ENCODE results near the gene SFI1.

SFI1 gene

DNA sequence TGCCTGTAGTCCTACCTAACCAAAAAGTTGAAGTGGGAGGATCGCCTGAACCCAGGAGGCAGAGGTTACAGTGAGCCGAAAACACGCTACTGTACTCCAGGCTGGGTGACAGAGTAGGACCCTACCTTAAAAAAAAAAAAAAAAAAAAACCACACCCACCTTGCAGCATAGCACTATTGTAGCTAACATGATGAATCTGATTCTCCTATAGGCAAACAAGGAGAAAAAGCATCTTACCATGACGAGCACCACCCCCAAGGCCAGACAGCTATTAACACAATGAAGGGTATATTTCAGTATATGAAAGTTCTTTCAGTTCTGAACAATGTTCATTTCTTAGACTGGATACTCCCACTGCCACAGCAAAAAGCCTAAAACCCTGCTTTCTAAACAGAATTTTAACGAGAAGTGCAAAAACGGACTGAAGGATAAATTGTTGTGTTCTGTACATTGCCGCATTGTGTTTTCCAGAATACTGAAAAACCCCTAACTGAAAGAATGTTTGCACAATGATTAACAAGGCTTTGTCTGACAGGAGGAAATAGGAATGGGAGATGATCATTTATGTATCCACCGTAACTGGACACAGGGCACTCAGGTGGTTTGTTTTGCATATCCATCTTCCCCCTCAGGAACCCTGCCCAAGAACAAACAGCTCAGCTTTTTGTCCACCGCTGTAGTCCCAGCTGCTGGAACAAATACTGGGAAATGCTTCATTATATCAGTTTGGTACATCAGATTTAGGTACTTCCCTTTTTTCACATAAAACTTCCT lies 156.8 kb downstream of the SFI1 start:
- CTCF ChIA-PET = interaction anchor here (0.9 to 2.0 kb wide), 3 partner anchors 9 to 318 kb away, joined by 4 to 8 read pairs (median 5); partner anchors contain the start of gene PISD
- TF ChIP-seq ZNF354C (tag by site-specific recombination; IDR thresholded peaks at IDR 0.05; ENCODE audit: borderline replicate concordance, low read depth) (no peak), KLF9 (tag by site-specific recombination; IDR thresholded peaks at IDR 0.05; ENCODE audit: low read depth) (0 out of 2 replicates have a peak, but pooled peaks have one; percentile 4)
- Histone ChIP-seq H3K27ac (ENCODE audit: extremely low read depth, low read depth, low read length) (no peak overlapping the region), H3K4me1 (ENCODE audit: control insufficient read depth, insufficient read depth, low read length) (no peaks in the 10 kb centered on the region), H3K4me3 (ENCODE audit: low read depth, low read length) (no peak overlapping the region), H3K36me3 (ENCODE audit: control insufficient read depth in 2 of 2, insufficient read depth in 1 of 2, low read length in 2 of 2) (peaks cover 6 to 16% of the 10 kb centered on the region in 2 experiments; a peak in 2 of 3 replicates), H3K9me3 (ENCODE audit: control insufficient read depth, insufficient read depth, low read depth, low read length) (no peaks in the 10 kb centered on the region)
- POLR2A ChIA-PET = interaction anchor here (2.3 kb wide), 1 partner anchor 9 kb away, joined by 7 read pairs; the partner anchor contains the start of gene PISD

DNA sequence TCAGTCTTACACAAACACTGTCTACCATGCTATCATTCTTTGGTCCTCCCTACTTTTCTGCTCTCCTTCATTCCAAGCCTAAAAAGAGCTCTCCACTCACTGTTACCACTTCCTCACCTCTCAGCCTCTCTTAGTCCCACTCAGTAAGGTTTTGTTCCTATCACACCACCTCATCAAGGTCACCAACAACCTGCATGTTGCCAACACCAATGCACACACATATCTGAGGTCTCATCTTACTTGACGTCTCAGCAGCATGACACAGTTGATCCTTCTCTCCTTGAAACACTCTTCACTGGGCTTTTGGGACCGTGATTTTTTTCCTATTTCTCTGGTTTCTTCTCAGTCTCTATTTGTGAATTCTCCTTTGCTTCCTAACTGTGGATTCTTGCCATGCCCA lies 157.6 kb downstream of the SFI1 start:
- H3K27ac ChIP-seq (ENCODE audit: extremely low read depth, low read depth, low read length) = no peak overlapping the region
- H3K9me3 ChIP-seq (ENCODE audit: control insufficient read depth, insufficient read depth, low read depth, low read length) = no peaks in the 10 kb centered on the region
- POLR2A ChIA-PET = interaction anchor here (2.3 kb wide), 1 partner anchor 8 kb away, joined by 7 read pairs; the partner anchor contains the start of gene PISD
- no peak overlapping the region for H3K4me3 ChIP-seq (ENCODE audit: low read depth, low read length)
- TF ChIP-seq ZNF341 (tag by site-specific recombination; IDR thresholded peaks at IDR 0.05; ENCODE audit: low read depth) (no peak), ZNF701 (tag by site-specific recombination; IDR thresholded peaks at IDR 0.05) (no peak), GLIS1 (tag by site-specific recombination; IDR thresholded peaks at IDR 0.05) (no peak), OVOL3 (tag by site-specific recombination; IDR thresholded peaks at IDR 0.05) (no peak), FEZF1 (tag by site-specific recombination; IDR thresholded peaks at IDR 0.05) (no peak), ZNF571 (tag by site-specific recombination; IDR thresholded peaks at IDR 0.05) (no peak), ZNF548 (tag by site-specific recombination; IDR thresholded peaks at IDR 0.05) (no peak), GLI2 (tag by site-specific recombination; IDR thresholded peaks at IDR 0.05; ENCODE audit: borderline replicate concordance, low read depth) (no peak), ZNF324 (tag by site-specific recombination; IDR thresholded peaks at IDR 0.05) (no peak), BCL11A (tag by site-specific recombination; IDR thresholded peaks at IDR 0.05; ENCODE audit: low read depth) (no peak), ZFP41 (tag by site-specific recombination; IDR thresholded peaks at IDR 0.05; ENCODE audit: borderline replicate concordance) (no peak), ZNF514 (tag by site-specific recombination; IDR thresholded peaks at IDR 0.05) (no peak)
- TF ChIP-seq, protein P1, sequence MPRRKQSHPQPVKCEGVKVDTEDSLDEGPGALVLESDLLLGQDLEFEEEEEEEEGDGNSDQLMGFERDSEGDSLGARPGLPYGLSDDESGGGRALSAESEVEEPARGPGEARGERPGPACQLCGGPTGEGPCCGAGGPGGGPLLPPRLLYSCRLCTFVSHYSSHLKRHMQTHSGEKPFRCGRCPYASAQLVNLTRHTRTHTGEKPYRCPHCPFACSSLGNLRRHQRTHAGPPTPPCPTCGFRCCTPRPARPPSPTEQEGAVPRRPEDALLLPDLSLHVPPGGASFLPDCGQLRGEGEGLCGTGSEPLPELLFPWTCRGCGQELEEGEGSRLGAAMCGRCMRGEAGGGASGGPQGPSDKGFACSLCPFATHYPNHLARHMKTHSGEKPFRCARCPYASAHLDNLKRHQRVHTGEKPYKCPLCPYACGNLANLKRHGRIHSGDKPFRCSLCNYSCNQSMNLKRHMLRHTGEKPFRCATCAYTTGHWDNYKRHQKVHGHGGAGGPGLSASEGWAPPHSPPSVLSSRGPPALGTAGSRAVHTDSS (tag by site-specific recombination; IDR thresholded peaks at IDR 0.05) = no peak
- TF ChIP-seq, protein P2, sequence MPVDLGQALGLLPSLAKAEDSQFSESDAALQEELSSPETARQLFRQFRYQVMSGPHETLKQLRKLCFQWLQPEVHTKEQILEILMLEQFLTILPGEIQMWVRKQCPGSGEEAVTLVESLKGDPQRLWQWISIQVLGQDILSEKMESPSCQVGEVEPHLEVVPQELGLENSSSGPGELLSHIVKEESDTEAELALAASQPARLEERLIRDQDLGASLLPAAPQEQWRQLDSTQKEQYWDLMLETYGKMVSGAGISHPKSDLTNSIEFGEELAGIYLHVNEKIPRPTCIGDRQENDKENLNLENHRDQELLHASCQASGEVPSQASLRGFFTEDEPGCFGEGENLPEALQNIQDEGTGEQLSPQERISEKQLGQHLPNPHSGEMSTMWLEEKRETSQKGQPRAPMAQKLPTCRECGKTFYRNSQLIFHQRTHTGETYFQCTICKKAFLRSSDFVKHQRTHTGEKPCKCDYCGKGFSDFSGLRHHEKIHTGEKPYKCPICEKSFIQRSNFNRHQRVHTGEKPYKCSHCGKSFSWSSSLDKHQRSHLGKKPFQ (tag by site-specific recombination; IDR thresholded peaks at IDR 0.05) = no peak
- TF ChIP-seq, protein P3, sequence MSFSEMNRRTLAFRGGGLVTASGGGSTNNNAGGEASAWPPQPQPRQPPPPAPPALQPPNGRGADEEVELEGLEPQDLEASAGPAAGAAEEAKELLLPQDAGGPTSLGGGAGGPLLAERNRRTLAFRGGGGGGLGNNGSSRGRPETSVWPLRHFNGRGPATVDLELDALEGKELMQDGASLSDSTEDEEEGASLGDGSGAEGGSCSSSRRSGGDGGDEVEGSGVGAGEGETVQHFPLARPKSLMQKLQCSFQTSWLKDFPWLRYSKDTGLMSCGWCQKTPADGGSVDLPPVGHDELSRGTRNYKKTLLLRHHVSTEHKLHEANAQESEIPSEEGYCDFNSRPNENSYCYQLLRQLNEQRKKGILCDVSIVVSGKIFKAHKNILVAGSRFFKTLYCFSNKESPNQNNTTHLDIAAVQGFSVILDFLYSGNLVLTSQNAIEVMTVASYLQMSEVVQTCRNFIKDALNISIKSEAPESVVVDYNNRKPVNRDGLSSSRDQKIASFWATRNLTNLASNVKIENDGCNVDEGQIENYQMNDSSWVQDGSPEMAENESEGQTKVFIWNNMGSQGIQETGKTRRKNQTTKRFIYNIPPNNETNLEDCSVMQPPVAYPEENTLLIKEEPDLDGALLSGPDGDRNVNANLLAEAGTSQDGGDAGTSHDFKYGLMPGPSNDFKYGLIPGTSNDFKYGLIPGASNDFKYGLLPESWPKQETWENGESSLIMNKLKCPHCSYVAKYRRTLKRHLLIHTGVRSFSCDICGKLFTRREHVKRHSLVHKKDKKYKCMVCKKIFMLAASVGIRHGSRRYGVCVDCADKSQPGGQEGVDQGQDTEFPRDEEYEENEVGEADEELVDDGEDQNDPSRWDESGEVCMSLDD (tag by site-specific recombination; IDR thresholded peaks at IDR 0.05) = no peak
- TF ChIP-seq, protein P4, sequence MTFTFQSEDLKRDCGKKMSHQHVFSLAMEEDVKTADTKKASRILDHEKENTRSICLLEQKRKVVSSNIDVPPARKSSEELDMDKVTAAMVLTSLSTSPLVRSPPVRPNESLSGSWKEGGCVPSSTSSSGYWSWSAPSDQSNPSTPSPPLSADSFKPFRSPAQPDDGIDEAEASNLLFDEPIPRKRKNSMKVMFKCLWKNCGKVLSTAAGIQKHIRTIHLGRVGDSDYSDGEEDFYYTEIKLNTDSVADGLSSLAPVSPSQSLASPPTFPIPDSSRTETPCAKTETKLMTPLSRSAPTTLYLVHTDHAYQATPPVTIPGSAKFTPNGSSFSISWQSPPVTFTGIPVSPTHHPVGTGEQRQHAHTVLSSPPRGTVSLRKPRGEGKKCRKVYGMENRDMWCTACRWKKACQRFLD (tag by site-specific recombination; IDR thresholded peaks at IDR 0.05) = no peak
- TF ChIP-seq, protein P5, sequence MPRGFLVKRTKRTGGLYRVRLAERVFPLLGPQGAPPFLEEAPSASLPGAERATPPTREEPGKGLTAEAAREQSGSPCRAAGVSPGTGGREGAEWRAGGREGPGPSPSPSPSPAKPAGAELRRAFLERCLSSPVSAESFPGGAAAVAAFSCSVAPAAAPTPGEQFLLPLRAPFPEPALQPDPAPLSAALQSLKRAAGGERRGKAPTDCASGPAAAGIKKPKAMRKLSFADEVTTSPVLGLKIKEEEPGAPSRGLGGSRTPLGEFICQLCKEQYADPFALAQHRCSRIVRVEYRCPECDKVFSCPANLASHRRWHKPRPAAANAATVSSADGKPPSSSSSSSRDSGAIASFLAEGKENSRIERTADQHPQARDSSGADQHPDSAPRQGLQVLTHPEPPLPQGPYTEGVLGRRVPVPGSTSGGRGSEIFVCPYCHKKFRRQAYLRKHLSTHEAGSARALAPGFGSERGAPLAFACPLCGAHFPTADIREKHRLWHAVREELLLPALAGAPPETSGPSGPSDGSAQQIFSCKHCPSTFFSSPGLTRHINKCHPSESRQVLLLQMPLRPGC (tag by site-specific recombination; IDR thresholded peaks at IDR 0.05) = no peak
- H3K4me1 ChIP-seq (ENCODE audit: control insufficient read depth, insufficient read depth, low read length) = no peaks in the 10 kb centered on the region
- peaks cover 6 to 10% of the 10 kb centered on the region in 2 experiments; a peak in 2 of 3 replicates for H3K36me3 ChIP-seq (ENCODE audit: control insufficient read depth in 2 of 2, insufficient read depth in 1 of 2, low read length in 2 of 2)
- CTCF ChIA-PET = interaction anchor here (0.6 to 2.0 kb wide), 3 partner anchors 12 to 546 kb away, joined by 3 to 4 read pairs (median 3); no protein-coding TSS in a partner anchor
